Renal pelvis (tissue), 4 donors: Measurements from ENCODE around the gene SLC7A1. TPM values are rescaled to one million over a fixed set of nuclear protein-coding genes. Genes with fewer than 3 reads are reported as not detected.

Source experiments
- DNase-seq: peaks from one replicate; pipeline ENCODE4 v3.0.0-alpha.2; 2013
- polyA plus RNA-seq, 3 donors: library from polyadenylated mRNA; unstranded; fragments of 120-200 nt; gene quantifications; one replicate each; pipeline ENCODE4 v1.2.1, GENCODE V29; 2013; ENCODE audit not compliant: insufficient read length in 3 of 3

SLC7A1 gene
- polyA plus RNA-seq, 3 donors = 15.6 to 17.0 (median 16.8) TPM

DNA sequence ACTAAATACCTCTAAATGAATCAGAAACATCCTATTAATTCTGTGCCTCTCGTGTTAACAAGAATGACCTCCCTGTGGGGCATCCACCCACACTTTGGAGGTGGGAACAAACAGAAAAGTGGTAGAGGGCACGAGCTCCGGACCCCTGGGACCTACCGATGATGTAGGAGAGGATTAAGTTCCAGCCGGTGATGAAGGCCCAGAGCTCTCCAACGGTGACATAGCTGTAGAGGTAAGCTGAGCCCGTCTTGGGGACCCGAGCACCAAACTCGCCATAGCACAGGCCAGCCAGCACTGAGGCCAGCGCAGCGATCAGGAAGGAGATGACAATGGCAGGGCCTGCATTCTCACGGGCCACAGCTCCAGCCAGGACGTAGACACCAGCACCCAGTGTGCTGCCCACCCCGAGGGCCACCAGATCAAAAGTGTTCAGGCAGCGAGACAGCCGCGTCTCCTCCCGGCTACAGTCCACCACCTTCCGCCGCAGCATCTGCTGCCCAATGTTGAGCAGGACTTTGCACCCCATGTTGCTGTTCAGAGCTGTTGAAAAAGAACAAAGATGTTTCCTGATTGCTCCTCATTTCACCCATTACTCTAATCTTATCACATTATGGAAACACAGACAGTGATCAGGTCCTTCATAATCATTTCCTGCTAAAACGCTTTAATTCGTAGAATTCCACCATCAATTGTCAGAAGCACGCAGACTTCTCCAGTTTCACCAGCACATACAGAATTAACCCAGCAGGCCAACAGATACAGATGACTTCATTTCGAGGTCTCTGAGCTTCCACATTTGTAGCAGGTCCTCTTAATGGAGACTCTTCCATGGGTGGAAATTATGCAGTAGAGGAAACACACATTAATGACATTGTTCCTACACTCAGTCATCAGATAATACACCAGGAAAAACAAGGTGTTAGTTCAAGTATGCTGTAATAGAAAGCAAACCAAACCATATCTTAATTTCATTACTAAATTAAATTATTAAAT lies 59.5 kb downstream of the SLC7A1 start:
- DNase-seq = no peak

DNA sequence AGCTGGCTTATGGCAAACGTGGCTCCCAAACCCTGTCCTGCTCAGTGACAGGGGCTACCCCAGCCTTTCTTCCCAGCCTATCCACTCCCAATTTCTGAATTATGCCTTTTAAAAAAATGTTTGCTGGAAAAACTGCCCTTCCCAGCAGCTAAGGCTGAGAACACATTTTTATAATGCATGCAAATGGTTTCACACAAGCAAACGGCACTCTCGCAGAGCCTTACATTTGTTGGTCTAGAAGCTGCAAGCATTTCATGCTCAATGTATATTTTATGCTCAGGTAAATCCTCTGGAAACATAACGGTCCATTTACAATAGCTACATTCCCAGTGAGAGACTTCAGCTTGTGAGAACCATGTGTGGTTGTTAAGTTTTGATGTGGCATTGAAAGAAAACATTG lies 61.4 kb downstream of the SLC7A1 start:
- DNase-seq = no peak

GRCh38 chr13:29532821-29533220 lies 62.7 kb downstream of the SLC7A1 start:
- DNase-seq = no peak

DNA sequence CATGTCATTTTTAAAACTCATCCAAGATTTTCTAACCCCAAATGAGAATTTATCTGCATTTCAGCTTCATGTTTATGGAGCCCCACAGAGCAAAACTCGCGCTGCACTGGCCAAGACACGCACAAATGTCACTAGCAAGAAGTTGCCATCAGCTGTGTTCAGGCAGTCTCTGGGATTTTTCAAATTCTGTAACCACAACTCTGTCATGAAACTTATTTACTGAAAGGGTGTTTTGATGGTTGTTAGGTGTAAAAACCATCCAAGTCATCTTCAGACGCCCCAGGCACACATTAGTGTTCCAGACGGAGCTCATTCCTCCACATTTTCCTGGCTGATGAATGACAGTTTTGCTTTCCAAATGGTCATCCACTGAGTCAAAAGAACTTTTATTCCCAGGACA lies 63.4 kb downstream of the SLC7A1 start:
- no peak for DNase-seq

DNA sequence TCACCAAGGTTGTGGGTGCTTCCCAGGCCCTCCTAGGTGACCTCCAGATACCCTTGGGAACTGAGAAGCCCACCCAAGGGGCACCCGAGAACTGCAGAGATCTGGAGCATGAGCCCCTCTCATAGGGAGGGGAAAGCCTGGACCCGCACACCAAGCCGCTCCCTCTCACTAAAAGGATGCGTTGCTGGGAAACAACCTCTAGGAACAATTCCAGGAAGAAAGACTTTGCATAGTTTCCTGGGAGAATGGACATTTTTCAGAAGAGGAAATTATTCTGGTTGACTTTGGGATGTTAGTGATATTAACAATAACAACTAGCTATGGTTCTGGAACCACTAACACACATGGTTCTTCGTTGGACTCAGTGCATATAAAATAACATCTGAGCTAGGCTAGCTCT lies 64.6 kb downstream of the SLC7A1 start:
- no peak for DNase-seq

GRCh38 chr13:29529754-29530153 lies 65.7 kb downstream of the SLC7A1 start:
- DNase-seq = no peak

DNA sequence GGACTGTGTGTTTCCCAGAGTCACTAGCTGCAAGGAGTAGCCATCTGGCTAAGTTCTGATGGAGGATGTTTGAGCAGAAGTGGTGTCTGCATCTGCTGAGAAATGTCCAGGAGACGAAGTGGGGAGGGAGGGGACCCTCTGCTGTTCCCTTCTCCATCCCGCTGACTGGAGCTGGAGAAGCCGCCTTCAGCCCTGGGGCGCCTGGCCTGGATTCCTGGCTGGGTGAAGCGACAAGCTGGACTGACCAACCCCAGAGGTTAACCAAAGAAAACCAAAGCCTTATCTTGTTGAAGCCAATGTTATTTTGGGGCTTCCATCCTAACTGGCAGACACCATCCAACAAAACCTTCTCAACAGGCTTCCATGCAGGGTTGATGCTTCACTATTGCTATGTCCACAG lies 67.6 kb downstream of the SLC7A1 start:
- DNase-seq = no peak

DNA sequence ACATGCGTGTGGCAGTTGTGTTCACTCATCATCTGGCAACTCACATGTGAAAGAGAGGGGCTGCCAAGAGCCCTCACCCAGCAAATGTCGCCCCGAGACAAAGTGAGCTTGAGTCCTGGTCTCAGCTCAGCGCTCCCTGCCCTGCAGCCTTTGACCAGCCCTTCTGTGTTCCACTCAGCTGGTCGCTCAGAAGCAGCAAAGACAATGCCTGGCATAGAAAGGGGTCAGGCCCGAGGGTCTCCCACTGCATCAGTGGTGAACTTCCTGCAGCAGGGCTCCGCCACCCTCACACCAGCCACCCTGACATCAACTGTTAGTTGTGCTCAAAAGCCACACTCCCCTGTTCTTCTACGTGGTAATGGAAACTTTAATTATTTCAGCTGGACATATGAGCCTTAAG lies 68.0 kb downstream of the SLC7A1 start:
- DNase-seq = no peak

- DNase-seq = no peak
Observed at GRCh38 chr13:29526741-29527140, 68.7 kb downstream of the SLC7A1 start.

DNA sequence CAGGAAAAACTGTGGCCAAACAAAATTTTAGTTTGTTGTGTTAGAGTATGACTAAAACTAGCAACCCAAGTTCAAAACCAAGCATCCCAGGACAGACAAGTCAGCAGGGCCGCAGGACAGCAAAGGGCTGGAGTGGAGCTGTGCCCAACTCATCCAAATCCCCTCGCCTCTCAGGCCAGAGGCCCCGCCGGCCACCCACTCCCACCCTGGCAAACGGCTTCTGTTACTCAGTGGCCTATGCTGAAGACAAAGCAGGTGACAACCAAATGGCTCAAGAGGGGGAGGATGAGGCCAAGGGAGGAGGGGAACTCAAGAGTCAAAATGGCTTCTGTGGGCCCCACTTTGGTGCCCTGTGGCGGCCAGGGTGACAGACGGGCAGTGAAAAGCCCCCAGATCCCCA lies 69.7 kb downstream of the SLC7A1 start:
- no peak for DNase-seq

DNA sequence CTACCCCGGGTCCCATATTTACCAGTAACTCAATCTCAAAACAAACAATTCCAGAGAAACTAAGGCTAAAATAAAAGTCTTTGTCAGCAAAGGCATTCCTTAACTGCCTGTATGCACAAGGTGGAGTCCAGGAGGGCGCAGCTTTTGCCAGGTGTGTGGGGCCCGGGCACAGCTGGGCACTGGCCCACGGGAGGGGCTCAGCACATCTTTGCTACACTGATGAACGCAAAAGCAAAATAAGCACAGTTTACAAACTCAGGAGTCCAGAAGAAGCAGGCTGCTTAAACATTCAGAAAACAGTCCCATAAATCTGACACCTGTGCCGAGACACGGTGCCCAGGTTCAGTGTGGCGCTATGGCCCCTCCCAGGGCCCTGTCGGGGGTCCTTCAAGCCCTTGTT lies 70.8 kb downstream of the SLC7A1 start:
- no peak for DNase-seq

- no peak for DNase-seq
Observed at GRCh38 chr13:29524176-29524575, 71.3 kb downstream of the SLC7A1 start.

GRCh38 chr13:29523199-29523961 lies 72.1 kb downstream of the SLC7A1 start:
- DNase-seq = no peak

DNA sequence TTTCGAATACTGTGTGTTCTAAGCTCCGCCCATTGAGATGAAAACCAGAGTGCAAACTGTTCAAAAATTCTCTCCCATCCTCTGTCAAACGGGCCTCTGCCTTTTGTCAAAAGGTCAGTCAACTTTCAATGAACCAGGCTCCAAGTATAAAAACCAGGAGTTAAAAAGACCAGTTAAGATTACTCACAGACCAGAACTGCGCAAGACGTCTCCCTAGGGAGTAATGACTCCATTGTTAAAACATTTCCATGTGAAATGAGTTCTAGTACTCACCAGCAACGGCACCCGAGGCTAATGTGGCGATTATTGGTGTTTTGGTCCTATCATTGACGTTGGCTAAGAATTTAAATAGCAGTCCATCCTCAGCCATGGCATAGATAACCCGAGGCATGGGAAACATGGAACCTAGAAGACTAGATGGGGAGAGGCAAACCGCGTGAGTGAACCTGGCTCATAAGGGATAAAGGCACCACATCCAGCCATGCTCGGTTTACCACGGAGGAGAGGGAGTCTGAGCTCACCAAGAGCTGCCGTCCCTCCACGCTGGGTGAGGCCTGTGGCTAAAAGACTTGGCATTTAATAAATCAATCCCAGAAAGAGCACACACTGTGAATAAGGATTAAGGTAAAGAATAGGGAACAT lies 73.3 kb downstream of the SLC7A1 start:
- DNase-seq = no peak

GRCh38 chr13:29521336-29521735 lies 74.2 kb downstream of the SLC7A1 start:
- no peak for DNase-seq

DNA sequence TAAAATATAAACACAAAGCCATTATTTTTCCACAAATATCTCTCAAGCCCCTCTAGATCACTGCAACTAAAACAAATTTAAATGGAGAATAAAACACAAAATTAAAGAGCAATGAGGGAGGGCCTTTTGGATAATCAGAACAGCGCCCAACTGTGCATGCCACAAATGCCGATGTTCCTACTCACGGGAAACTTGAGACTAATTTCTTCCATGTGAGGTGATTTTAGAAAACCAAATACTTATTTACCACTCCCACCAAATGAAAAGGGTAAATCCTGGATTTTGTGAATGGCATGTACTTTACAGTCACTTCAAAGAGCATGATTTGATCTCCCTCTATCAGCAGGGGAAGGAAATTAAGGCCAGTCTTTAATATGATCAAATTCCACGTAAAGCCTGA lies 74.8 kb downstream of the SLC7A1 start:
- DNase-seq = no peak

GRCh38 chr13:29519921-29520320 lies 75.6 kb downstream of the SLC7A1 start:
- no peak for DNase-seq

DNA sequence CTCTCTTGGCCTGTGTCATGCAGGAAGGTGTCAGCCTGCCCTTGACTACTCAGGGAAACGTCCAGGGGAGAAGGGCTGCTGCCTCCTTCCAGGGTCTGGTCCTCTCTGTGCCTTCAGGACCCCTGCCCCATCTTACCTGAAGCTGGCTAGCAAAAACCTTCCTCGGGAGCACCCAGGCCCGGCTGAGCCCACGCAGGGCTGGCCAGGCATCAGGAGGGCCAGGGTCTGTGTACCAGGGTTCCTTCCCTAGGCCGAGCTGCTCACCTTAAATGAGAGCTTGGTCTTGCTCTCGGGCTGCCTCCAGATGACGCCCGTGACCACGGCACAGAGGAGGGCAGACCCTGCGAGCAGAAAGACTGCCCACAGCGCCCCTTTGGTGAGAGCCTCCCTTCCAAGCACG lies 78.6 kb downstream of the SLC7A1 start:
- no peak for DNase-seq

DNA sequence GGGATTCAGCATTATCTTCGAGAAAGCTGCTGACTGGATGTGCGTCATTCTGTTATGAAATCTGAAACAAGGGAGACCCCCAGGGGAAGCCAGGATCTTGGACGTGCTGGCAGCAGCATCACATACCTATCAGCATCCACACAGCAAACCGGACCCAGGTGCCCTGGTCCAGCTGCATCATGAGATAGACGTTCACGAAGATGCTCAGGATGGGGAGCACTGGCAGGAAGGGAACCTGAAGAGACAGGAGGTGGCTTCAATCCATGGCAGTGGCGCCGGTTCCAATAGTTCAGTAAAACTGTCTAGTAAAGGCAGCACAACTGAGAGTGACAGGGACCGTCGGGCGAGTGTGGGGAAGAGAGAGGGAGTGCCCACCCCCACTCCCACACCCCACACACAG lies 79.5 kb downstream of the SLC7A1 start:
- DNase-seq = no peak

DNA sequence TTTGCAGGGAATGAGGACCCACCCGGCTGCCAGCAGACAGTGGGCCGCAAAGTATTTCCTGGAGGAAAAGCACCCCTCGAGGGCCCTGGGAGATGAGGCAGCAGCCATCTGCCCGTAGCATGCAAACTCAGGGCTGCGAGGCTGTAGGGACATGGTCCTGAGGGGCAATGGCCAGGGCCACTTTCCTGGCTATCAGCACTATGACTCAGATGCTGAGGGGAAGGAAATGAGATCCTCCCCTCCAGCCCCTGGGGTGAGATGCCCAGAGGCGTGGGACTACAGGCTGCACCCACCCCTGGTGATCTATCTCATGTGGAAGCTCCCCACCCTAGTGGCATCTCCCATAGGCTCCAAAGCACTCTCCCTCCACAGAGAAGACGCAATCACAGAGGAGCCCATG lies 80.1 kb downstream of the SLC7A1 start:
- DNase-seq = no peak

GRCh38 chr13:29514720-29515310 lies 80.7 kb downstream of the SLC7A1 start:
- no peak for DNase-seq
